HG03469 (cell line): Measurements from ENCODE around the gene LRCH4.
"Not testable (repeated sequence)": the region's sequence is repeated elsewhere in the genome, so short reads cannot be mapped to it uniquely, and the experiment has no call there.

Experiments used
- ATAC-seq: cut with Tn5 transposase; IDR thresholded peaks from one replicate; pipeline ENCODE4 v1.9.1; 2021; ENCODE audit warnings: mild to moderate bottlenecking, moderate library complexity, moderate number of reproducible peaks; ENCODE audit not compliant: unreplicated experiment

Gene LRCH4

DNA sequence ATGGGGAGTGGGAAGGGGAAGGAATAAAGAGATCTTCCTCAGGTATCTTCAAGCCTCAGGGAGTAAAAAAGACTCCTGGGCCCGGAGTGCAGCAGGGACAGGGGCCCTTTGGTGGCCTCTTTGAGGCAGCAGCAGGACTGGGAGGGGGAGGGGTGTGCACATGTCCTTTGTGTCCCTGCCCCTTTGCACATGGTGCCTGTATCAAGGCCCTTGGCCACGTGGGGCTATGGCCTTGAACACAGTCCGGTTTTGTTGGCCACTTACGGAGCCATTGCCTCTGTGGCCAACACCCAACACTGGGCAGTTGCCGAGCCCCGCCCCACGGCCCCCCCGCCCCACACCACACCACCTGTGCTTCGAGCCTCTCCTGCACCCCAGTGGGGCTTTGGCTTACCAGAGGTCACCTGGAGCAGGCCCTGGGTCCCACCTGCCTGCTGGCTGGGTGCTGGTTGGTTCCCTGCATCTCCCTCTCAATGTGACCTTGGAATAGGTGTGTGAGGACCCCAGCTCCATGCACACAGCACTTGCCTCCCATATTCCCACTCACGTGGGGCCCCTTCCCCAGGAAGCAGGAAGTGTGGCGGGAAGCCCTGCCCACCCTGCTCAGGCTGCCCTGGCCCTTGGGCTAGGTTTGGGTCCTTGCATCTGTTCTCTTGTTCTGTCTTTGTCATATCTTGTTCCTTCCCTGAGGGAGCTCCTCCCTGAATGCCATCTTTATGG is 17.6 kb downstream of the LRCH4 start:
- no peak for ATAC-seq

DNA sequence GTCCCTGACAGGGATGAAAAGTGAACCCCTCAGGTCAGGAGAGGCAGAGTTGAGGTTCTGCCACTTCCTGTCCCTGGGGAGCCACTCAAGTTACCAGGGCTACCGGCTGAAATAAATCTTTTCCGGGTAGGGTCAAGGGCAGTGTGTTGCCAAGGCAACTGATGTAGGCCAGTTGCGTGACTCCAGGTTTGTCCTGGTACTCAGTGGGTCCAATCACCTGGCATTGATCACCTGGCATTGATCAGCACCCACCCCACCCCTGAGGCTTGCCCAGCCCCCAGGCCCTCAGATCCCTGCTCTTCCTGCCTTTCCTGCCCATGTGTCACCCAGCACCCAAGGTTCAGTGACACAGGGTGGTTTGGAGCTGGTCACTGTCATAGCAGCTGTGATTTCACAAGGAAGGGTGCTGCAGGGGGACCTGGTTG is 18.2 kb downstream of the LRCH4 start:
- no peak for ATAC-seq

DNA sequence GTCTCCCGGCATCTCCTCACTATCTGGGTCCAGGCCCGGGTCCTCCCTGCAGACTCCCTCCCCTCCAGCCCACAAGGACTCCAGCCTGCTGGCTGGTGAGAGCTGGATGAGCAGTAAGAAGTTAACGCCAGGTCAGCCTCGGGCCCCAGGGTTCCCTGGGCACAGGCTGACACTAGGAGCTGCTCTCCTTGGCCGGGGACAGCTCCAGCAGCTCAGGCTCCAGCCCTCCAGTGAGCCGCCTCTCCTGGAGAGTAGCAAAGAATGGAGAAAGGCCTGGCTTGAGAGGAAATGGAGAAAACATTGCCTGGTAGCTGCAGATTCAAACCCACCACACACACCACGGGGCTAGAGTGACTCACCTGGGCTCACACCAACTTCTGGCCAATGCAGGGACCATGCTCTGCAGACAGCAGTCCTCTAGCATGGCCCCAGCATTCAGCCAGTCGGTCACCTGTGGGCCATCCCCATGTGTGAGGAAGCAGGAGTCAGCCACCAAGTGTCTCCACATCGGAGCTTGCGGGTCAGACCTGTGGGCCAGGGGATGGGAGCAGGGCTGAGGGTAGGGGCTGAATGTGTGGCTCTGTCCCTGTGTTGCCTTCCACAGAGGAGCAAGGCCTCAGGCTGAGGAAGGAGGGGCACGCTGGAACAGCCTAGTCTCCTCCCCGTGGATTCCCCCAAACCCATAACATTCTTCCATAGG is 18.7 kb downstream of the LRCH4 start:
- no peak for ATAC-seq

DNA sequence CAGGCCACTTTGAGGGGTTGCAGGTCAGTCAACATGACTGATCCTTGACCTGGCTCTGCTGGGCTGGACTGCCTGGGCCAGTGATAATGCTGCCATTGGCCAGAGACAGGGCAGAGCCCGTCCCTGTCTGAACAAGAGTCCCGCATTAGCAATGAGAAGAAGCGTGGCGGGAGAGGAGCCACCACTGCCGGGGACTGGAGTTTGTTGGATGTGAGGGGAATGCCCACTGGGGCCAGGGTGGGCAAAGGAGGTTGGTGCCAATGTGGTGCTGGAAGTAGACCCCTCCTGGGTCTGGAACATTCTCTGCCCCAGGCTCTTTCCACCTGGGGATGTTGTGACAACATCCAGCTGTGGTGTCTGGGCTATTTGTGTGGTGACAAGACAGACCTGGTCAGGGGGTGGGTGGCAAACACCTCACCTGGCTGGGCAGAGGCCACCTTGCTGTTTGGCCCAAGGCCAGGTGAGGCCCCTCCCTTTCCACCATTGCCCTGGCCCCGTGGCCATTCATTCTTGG is 19.9 kb downstream of the LRCH4 start:
- ATAC-seq = no peak

DNA sequence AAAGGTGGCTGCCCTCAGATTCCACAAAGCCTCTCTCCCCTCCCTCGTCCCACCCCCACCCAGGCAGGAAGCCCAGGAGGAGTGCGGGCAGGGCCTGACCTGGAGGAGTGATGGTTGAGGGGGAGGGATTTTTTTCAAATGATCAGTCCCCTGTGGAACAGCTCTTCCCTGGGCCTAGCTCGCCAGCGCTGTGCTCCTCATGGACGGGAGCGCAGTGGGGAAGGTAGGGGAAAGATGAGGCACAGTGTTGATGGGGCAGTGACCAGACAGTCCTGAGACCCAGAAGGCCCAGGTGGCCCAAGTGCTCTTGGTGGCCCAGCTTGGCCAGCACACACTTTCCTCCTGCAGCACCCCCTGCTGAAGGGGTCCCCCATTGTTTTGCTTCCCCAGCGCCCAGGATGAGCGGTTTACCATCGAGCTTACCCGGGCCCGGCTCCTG is 20.8 kb downstream of the LRCH4 start:
- no peak for ATAC-seq

DNA sequence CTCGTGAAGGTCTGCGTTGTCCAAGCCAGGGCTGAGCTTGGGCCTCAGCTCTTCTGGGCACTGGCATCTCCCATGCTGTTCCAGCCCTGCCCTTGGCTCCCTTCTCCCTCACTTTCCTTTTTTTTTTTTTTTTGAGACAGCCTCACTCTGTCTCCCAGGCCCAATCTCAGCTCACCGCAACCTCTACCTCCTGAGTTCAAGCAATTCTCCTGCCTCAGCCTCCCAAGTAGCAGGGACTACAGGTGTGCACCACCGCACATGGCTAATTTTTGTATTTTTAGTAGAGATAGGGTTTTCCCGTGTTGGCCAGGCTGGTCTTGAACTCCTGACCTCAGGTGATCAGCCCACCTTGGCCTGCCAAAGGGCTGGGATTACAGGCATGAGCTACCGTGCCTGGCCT is 21.5 kb downstream of the LRCH4 start:
- not testable (repeated sequence) for ATAC-seq

DNA sequence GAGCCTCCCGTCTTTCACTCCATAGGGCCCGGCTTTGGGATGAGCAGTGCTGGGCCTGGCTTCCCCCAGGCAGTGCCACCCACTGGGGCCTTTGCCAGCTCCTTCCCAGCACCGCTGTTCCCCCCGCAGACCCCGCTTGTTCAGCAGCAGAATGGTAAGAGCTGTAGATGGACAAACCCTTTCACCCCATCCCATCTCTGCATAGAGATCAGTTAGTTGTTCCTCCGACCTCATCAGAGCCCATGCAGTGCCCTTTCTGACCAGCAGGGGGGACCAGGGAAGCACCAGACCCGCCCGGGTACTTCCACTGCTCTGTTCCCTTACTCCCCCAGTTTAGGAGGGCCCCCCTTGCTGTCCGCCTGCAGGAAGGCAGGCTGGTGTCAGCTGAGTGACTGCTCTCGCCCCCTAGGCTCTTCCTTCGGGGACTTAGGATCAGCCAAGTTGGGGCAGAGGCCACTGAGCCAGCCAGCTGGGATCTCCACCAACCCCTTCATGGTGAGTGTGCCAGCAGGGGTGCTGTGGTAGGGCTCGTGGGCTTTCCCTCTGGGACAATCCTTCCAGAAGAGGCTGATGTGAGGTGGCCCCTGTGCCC is 22.0 kb downstream of the LRCH4 start:
- no peak for ATAC-seq

DNA sequence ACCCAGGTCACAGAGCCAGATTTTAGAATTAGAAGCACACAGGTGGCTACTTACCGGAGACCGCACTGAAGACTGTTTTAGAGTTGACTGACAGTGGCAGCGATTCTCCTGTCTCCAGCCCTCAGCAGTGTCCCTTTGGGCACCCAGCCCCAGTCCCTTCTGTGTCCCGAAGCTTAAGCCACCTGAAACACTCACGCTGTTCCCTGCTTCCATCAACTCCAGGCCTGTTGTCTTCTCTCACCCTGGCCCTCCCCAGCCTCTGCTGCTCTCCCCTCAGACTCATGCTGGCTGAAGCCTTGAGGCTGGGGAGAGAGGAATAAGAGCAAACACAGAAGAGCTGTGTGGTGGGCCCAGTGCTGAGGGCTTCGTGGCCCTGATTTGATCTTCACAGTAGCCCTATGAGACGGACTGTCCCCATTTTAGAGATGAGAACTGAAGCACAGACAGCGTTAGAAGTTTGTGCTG is 22.8 kb downstream of the LRCH4 start:
- no peak for ATAC-seq

DNA sequence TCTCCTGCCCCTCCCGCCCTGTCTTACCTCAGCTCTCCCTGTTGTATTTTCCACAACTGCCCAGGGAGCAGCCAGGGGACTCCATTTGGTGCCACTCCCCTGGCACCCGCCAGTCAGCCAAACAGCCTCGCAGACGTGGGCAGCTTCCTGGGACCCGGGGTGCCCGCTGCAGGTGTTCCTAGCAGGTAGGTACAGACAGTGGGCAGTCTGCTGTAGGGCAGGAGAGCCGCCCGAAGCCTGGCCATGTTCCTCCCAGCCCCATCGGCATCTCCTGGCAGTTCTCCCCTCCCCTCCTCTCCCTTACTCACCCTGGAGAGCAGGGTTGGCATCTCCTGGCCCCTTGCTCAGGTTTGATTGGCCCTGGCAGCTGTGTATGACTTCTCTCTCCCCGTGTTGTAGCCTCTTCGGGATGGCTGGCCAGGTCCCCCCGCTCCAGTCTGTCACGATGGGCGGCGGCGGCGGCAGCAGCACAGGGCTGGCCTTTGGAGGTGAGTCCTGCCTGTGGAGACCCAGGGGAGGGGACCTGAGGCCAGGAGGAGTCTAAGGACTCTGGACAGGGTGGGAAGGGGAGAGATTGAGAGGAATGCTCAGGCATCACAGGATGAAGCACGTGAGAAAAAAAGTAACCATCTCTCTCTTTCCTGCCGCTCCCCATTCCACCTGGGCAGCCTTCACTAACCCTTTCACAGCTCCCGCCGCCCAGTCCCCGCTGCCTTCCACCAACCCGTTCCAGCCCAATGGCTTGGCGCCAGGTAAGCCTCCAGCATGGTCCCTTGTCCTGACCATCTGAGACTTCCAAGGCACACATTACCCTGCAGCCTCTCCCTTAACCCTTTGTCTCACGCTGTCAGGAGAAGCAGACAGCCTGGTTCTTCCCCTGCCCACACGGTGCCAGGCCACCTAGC is 23.5 kb downstream of the LRCH4 start:
- ATAC-seq = no peak

DNA sequence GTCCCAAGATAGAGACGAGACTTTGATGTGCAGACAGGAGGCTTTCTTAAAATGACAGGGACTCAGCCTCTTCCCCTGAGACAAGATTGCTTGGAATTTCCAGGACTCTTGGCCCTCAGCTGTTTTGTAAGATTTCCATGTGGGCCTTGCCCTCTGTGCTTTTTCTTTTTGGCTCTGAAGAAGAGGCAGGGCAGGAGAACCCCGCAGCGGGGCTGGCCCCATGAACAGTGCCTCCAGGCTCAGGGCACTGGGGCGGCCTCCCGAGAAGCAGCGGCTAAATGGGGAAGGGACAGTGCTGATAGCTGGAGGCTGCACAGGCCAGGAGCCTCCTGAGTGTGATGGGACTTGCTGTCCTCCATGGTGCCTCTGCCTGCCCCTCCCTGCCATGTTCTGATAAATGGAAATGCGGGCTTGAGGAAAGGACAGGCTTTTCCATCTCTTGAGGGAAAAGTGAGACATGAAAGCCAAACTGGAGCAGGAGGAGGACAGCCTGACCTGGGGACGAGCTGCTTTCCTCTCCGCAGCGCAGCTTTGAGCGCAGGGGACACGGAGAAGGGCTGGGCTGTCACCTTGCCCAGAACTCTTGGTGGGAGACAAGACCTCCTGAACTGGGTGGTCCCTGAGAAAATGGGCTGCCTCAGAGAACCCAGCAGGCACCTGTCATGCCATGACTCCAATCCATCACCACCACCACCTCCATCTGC is 24.3 kb downstream of the LRCH4 start:
- no peak for ATAC-seq

DNA sequence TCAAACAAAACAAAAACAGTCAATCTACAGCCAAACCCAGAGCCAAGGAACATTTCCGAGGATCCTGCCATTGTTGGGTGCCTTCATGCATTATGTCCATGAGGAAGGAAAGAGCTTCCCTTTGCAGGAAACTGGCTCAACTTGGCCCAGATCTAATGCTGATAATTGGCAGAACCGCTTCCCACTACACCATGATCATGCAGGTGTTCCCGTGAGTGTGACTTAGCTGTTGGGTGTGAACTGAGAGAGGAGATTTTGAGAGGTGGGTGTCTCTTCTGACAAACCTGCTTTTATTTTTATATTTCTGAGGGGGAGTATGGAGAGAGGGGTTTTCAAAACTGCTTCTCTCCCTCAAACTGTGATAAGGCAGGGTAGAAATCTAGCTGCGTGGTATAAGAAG is 26.8 kb downstream of the LRCH4 start:
- ATAC-seq = no peak

DNA sequence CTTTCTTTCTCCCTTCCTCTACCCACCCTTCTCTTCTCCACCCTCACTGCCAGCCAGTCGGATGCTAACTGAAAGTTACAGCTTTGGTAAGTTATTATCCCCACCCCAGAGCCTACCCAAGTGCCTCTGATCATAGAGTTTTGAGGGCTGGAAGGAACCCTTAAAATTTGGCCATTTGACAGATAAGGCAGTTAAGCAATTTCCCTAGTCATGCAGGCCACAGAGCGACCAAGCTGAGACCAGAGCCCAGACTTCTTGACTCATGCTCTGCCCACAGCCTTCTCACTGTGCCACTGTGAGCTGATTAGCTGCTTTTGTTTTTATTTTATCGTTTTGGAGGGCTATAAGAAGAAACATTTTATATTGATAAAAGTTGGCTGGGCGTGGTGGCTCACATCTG is 29.4 kb downstream of the LRCH4 start:
- no peak for ATAC-seq

DNA sequence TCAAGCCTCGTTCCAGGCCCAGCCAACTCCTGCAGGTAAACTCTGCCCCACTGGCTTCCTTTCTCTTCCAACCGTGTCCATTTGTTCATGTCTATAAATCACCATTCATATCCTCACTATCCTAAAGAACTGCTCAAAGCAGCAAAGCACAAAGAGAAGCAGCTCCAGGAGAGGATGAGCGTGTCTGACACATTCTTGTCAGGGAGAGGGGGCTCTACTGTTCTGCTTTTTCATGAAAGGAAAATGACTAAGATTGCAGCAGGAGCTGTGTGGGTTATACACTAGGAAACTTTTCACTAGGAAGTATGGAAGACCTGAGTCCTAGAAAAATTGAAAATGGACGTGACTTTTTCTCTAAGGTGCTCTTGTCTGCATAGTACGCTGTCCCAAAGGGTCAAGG is 30.2 kb downstream of the LRCH4 start:
- ATAC-seq = no peak

DNA sequence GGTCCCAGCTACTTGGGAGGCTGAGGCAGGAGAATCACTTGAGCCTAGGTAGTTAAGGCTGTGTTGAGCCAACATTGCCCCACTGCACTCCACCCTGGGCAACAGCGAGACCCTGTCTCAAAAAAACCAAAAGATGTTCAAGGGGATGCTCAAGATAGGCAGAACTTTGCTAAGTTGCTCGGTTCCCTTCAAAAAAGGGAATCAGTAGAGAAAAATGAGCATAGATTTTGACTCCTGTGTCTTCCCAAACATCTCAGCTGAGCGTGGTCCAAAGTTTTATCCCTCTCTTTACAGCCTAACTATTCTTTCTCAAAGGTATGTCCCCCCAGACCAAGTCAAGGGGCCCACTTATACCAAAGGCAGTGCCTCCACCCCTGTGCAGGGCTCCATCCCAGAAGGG is 32.9 kb downstream of the LRCH4 start:
- no peak for ATAC-seq

DNA sequence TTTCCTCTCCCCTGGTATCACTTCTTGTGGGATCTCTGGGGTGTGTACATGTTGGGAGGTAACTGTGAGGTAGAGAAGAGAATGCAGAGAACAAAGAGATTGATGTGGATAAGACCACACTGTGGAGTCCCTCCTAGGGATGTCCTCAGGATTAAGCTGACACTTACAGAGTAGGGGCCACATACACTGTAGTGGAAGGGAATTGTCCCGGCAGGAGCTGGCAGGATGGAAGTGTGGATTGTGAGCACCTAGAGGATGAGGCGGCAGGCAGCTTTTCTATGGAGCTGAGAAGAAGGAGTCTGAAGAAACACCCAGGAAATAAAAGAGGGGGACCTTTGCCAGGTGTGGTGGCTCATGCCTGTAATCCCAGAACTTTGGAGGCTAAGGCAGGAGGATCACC is 33.4 kb downstream of the LRCH4 start:
- ATAC-seq = no peak

DNA sequence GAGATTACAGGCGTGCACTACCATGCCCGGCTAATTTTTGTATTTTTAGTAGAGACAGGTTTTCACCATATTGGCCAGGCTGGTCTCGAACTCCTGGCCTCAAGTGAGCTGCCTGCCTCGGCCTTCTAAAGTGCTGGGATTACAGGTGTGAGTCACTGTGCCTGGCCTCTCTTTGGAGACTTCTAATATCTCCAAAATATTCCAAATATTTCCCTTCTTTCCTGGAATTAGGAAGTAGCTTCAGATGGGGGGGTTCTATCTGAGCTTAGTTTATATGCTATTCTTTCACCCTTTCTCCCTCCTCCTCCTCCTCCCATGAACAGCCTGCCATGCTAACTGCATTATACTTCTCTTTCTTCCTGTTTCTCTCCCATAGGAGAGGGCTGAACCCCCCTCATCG is 37.5 kb downstream of the LRCH4 start:
- ATAC-seq = not testable (repeated sequence)

DNA sequence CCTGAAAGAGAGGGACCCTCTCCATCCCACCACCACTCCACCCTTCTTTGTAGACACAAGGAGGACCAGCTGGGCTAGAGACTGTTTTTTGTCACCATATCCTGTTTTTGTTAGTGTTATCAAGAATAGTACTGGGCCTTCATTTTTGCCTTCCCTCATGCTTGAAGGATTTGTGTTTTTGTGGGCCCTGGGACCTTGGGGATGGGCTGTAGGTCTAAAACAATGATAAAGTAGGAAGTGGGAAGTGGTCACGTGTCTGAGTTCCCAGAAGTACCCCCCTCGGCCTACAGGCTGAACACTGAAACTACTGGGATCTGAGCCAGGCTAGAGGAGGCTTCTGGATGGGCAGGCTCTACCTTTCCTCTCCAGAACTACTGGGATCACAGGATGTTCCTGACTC is 38.1 kb downstream of the LRCH4 start:
- ATAC-seq = no peak

DNA sequence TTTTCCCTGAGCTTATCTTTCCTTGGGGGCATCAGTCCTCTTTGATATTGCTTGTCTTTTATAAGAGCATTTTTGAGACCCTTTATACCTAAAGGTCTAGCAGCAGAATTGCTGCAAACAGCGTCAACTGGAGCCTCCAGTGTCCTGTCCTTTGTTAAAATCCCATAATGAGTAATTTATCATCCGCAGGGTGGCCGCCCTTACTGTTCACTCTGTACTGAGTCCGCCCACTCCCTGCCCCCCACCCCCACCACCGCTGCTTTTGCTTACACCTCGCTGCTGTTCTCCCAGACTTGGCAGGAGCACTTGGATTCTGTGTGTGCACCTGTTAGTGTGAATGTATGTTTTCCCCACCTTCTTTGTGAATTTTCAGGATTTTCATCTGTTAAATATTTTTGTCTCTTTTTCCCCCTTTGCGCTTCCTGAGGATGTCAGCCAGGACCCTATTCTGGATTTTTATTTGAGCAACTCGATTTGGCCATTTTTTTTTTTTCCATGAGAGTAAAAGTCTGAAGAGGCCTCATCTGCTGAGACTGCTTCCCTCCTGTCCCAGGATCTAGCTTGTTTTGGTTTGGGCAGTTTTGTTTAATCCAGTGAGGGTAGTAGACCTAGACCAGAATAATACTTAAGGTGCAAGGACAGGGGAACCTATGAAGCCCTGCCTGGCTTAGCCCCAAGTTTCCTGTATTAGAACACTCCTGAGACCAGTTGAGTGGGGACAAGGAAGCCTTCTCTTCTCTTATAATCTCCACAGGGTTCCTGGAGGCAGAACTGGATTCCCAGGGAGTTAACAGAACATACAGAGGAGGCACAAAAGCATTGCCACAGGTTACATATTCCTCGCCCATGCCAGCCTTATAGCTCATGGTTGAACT is 38.8 kb downstream of the LRCH4 start:
- no peak for ATAC-seq
